Endometrial microvascular endothelial cells (primary cell): ENCODE data around the gene ZCCHC7. TPM values are rescaled to one million over a fixed set of nuclear protein-coding genes. Genes with fewer than 3 reads are reported as not detected.
"Not testable (repeated sequence)": the region's sequence is repeated elsewhere in the genome, so short reads cannot be mapped to it uniquely, and the experiment has no call there.

Experiments
- in situ Hi-C: cut with HindIII; loops from 2 replicates; pipeline ENCODE4 v1.10.0; 2017; ENCODE audit warnings: low sequenced_read_pairs, low pct_unique_long_range_greater_than_20kb; ENCODE audit errors: inconsistent ontology term
- total RNA-seq: library from RNA; depleted of rRNA; stranded (reverse); fragments of >200 nt; gene quantifications from one replicate; pipeline ENCODE4 v1.2.3, GENCODE V29; 2015; ENCODE audit errors: inconsistent ontology term

ZCCHC7 gene
- total RNA-seq, 1 donor from 2014 or later = 8.3 TPM

- in situ Hi-C loops = no loop called here
Observed at GRCh38 chr9:37378613-37379004, 258.2 kb downstream of the ZCCHC7 start.

GRCh38 chr9:37379835-37380234 lies 259.5 kb downstream of the ZCCHC7 start:
- in situ Hi-C loops = no loop called here

- in situ Hi-C loops = no loop called here
Observed at GRCh38 chr9:37380570-37380969, 260.2 kb downstream of the ZCCHC7 start.

- in situ Hi-C loops = no loop called here
Observed at GRCh38 chr9:37381094-37381741, 260.8 kb downstream of the ZCCHC7 start.

GRCh38 chr9:37382161-37382981 lies 262.0 kb downstream of the ZCCHC7 start:
- in situ Hi-C loops = no loop called here

- in situ Hi-C loops = no loop called here
Observed at GRCh38 chr9:37382982-37383357, 262.6 kb downstream of the ZCCHC7 start.

GRCh38 chr9:37383393-37383792 lies 263.0 kb downstream of the ZCCHC7 start:
- in situ Hi-C loops = no loop called here

- in situ Hi-C loops = no loop called here
Observed at GRCh38 chr9:37383876-37384746, 263.7 kb downstream of the ZCCHC7 start.

- in situ Hi-C loops = no loop called here
Observed at GRCh38 chr9:37385286-37385685, 264.9 kb downstream of the ZCCHC7 start.

GRCh38 chr9:37386988-37387387 lies 266.6 kb downstream of the ZCCHC7 start:
- in situ Hi-C loops = no loop called here

- in situ Hi-C loops = no loop called here
Observed at GRCh38 chr9:37390759-37391158, 270.4 kb downstream of the ZCCHC7 start.

GRCh38 chr9:37392272-37392671 lies 271.9 kb downstream of the ZCCHC7 start:
- in situ Hi-C loops = no loop called here

GRCh38 chr9:37395229-37395628 lies 274.9 kb downstream of the ZCCHC7 start:
- in situ Hi-C loops = no loop called here

GRCh38 chr9:37395663-37396062 lies 275.3 kb downstream of the ZCCHC7 start:
- in situ Hi-C loops = no loop called here

- in situ Hi-C loops = not testable (repeated sequence)
Observed at GRCh38 chr9:37397948-37398347, 277.6 kb downstream of the ZCCHC7 start.

GRCh38 chr9:37398464-37399025 lies 278.2 kb downstream of the ZCCHC7 start:
- in situ Hi-C loops = no loop called here

GRCh38 chr9:37399336-37399735 lies 279.0 kb downstream of the ZCCHC7 start:
- in situ Hi-C loops = no loop called here

- in situ Hi-C loops = no loop called here
Observed at GRCh38 chr9:37404590-37404989, 284.2 kb downstream of the ZCCHC7 start.

- in situ Hi-C loops = no loop called here
Observed at GRCh38 chr9:37405350-37405749, 285.0 kb downstream of the ZCCHC7 start.
